ENCODE data around the gene CMC1.
A peak's percentile ranks its signal among the peaks of the same experiment; 100 is the strongest.
"Not testable (repeated sequence)": the region's sequence is repeated elsewhere in the genome, so short reads cannot be mapped to it uniquely, and the experiment has no call there.

CMC1 gene, protein sequence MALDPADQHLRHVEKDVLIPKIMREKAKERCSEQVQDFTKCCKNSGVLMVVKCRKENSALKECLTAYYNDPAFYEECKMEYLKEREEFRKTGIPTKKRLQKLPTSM

DNA sequence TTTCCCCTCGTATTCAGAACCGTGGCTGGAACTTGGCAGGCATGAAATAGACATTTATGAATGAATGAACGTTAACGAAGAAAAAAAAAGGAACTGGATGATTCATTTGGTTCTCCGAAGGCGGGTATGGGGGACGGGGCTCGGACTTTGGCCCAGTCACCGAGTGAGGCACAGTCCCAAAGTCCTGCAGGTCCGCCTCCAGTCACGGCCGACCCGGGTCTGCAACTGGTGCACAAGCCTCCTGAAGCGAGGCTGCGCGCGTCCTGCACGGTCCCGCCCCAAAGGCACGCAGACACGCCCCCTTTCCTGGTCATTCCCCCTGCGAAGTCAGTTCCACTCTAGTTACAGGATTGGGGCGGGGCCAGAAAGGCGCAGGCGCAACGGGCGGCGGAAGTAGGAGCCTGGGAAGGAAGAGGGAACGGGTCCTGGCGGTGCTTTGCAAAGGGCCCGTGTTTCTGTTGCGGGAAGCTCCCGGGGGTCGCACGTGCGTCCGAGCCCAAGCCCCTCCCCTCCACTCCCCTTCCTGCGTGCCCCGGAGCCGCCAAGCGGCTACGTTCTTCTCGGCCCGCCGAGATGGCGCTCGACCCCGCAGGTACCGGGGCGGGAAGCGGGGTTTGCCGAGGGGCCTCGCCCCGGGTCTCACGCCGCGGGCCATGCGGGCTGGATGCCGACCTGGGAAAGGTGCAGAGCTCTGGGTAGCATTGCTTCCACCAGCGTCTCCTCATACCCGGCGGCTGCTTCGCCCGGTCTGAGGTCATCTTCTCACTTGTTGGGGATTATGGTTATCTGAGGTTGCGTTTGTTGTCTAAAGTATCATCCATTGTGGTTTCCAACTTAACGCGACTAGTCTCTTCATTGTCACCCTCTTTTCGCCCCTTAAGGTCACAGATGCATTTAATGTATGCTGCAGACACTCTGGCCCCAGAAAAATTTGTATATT is at the start of gene CMC1:
CMC1 (plus strand) TSS at position 399 of the 940 bp plus-strand sequence; CDS start at position 574, 175 bp downstream.
- H3K27me3 Mint-ChIP-seq: no peaks in the 10 kb centered on the region
- peak; percentile 97 for DNase-seq
- H3K36me3 Mint-ChIP-seq (ENCODE audit: low read depth): peaks cover 30% of the 10 kb centered on the region
- peak within 1 kb of the TSS; percentile 91 for H3K4me3 Mint-ChIP-seq
- H3K9me3 Mint-ChIP-seq: peaks cover 2% of the 10 kb centered on the region
- peak within 1 kb of the TSS; percentile 98 for H3K27ac Mint-ChIP-seq
- peaks cover 57% of the 10 kb centered on the region for H3K4me1 Mint-ChIP-seq (ENCODE audit: low read depth)

DNA sequence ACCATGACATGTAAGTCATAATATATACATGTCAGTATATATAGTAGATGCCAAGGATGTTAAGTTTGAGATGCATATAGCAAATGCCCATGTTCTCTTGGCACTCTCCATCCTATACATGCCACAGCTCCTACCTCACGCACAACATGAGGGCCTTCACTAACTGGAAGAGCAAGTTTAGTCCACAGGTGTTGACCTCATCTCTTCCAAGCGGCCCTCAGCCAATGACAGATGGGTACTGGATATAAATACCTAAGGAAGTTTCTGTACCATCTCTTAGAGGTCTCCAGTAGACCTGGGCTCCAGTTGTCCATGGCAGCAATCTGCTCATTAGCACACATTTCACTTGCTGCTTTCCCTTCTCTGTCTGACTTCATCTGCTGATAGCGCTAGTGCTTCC is 43.3 kb upstream of the CMC1 start:
- H3K36me3 Mint-ChIP-seq (ENCODE audit: low read depth): no peaks in the 10 kb centered on the region
- no peak for DNase-seq
- H3K9me3 Mint-ChIP-seq: peaks cover 2% of the 10 kb centered on the region
- H3K4me1 Mint-ChIP-seq (ENCODE audit: low read depth): no peaks in the 10 kb centered on the region
- H3K27me3 Mint-ChIP-seq: no peaks in the 10 kb centered on the region
- no peak overlapping the region for H3K4me3 Mint-ChIP-seq
- H3K27ac Mint-ChIP-seq: no peak overlapping the region

DNA sequence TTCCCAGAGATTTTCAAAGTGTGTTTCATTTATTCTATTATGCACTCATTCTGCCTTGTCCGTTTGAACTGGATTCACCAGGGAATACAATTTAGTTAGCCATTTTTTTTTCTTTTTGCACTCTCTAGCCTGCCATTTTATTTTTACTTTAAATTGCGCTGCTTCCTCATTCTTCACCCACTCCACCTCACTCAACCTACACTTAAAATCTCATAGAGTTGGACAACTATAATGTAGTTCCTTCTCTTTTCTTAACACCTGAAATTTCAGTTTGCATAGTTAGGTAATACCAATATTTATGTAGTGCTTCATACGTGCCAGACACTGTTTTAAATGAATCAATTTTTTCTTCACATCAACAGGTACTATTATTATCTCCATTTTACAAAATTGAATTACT is 42.4 kb upstream of the CMC1 start:
- DNase-seq: no peak
- H3K9me3 Mint-ChIP-seq: peaks cover 2% of the 10 kb centered on the region
- no peaks in the 10 kb centered on the region for H3K36me3 Mint-ChIP-seq (ENCODE audit: low read depth)
- no peak overlapping the region for H3K4me3 Mint-ChIP-seq
- no peaks in the 10 kb centered on the region for H3K27me3 Mint-ChIP-seq
- no peaks in the 10 kb centered on the region for H3K4me1 Mint-ChIP-seq (ENCODE audit: low read depth)
- H3K27ac Mint-ChIP-seq: no peak overlapping the region

DNA sequence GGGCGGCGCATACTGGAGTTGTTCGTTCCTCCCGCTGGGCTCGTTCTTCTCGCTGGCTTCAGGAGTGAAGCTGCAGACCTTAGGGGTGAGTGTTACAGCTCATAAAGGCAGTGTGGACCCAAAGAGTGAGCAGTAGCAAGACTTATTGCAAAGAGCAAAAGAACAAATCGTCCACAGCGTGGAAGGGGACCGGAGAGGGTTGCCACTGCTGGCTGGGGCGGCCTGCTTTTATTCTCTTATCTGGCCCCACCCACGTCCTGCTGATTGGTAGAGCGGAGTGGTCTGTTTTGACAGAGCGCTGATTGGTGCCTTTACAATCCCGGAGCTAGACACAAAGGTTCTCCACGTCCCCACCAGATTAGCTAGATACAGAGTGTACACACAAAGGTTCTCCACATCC is 41.8 kb upstream of the CMC1 start:
- H3K36me3 Mint-ChIP-seq (ENCODE audit: low read depth); DNase-seq; H3K9me3 Mint-ChIP-seq; H3K4me3 Mint-ChIP-seq; H3K27me3 Mint-ChIP-seq; H3K4me1 Mint-ChIP-seq (ENCODE audit: low read depth); H3K27ac Mint-ChIP-seq: not testable (repeated sequence)

DNA sequence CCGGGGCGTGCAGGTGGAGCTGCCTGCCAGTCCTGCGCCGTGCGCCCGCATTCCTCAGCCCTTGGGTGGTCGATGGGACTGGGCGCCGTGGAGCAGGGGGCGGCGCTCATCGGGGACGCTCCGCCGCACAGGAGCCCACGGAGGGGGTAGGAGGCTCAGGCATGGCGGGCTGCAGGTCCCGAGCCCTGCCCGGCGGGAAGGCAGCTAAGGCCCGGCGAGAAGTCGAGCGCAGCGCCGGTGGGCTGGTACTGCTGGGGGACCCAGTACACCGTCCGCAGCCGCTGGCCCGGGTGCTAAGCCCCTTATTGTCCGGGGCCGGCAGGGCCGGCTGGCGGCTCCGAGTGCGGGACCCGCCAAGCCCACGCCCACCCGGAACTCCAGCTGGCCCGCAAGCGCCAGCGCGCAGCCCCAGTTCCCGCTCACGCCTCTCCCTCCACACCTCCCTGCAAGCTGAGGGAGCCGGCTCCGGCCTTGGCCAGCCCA is 41.0 kb upstream of the CMC1 start:
- not testable (repeated sequence) for H3K27me3 Mint-ChIP-seq; H3K27ac Mint-ChIP-seq; H3K36me3 Mint-ChIP-seq (ENCODE audit: low read depth); H3K9me3 Mint-ChIP-seq; H3K4me3 Mint-ChIP-seq; H3K4me1 Mint-ChIP-seq (ENCODE audit: low read depth)
- DNase-seq: peak; percentile 38

DNA sequence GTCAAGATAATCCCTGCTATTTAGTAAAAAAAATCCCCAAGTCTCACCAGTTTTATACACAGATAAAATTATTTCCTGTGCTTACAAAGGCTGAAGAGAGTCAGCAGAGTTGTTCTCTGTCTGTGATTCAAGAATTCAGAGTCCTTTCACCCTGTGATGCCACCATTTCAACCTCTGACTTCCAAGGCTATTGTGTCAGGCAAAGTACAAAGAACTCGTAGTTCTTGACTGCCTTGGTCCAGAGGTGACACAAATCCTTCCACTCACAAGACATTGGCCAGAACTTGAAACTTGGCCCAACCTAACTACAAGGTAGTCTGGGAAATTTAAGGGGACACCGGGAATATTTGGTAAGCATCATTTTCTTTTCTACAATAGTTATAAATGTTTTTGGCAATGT is 34.9 kb upstream of the CMC1 start:
- H3K36me3 Mint-ChIP-seq (ENCODE audit: low read depth): no peaks in the 10 kb centered on the region
- DNase-seq: no peak
- H3K27ac Mint-ChIP-seq: no peak overlapping the region
- peaks cover 22% of the 10 kb centered on the region for H3K4me1 Mint-ChIP-seq (ENCODE audit: low read depth)
- no peaks in the 10 kb centered on the region for H3K9me3 Mint-ChIP-seq
- no peak overlapping the region for H3K4me3 Mint-ChIP-seq
- H3K27me3 Mint-ChIP-seq: no peaks in the 10 kb centered on the region

DNA sequence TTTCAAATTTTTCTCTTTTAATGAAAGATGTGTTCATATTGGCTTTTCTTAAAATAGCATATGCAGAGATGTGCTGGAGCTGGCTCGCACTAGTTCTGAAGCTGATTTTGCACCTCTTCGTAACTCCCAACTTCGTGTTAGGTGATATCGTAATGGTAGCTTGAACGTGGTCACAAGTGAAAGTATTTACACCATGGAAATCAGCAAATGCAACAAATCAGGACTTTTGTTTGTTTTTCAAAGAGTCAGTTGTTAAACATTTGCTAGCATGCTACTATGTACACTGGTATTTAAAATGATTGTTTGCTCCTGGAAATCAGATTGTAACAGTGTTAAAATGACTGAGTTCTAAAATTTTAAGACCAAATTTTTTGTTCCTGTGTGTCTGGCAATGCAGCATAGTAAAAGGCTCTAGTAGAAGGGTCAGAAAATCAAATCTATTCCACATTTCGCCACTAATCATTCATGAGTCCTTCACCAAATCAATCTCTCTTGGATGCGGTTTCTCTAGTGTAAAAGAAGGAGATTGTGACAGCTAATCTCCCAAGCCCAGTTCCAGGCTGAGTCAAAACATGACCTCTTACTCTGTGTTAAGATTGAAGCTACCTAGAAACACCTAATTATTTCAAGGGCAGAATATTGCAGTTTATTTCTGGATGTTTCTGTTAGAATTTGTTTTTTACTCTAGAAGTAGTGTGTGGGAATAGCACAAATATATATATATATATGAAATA is 34.3 kb upstream of the CMC1 start:
- no peaks in the 10 kb centered on the region for H3K27me3 Mint-ChIP-seq
- no peaks in the 10 kb centered on the region for H3K9me3 Mint-ChIP-seq
- H3K36me3 Mint-ChIP-seq (ENCODE audit: low read depth): no peaks in the 10 kb centered on the region
- peaks cover 26% of the 10 kb centered on the region for H3K4me1 Mint-ChIP-seq (ENCODE audit: low read depth)
- no peak overlapping the region for H3K4me3 Mint-ChIP-seq
- no peak overlapping the region for H3K27ac Mint-ChIP-seq
- DNase-seq: no peak

DNA sequence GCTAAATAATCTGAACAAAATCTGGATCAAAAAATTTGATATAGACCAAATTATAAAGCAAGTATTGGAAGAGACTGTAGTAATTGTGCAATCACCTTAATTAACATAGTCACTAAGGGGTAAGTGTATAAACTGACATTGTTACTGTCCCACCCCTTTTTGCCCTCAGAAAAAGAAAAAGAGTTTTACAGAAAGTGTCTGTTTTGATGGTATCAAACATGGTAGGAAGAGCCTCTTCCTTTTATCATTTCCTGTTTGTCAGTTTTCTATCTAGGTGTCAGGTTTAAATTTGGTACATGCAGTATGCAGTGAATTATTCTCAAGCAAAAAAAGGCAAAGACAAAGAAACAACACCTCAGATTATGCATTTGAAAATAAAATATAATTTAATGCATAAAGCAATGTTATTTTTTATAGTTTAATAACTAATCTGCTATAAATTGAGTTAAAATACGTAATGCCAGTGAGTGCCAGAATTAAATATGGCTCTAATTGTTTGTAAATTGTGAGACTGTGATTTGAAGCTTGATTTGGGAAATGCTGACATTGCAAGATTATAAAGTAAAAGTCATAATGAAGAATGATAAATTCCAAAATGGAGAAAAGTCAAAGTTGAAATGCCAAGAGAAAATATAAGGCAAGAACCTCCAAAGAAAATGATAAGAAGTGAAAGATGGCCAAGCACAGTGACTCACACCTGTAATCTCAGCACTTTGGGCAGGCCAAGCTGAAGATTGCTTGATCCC is 30.3 kb upstream of the CMC1 start:
- peaks cover 28% of the 10 kb centered on the region for H3K4me1 Mint-ChIP-seq (ENCODE audit: low read depth)
- H3K36me3 Mint-ChIP-seq (ENCODE audit: low read depth): peaks cover 16% of the 10 kb centered on the region
- no peak for DNase-seq
- H3K9me3 Mint-ChIP-seq: peaks cover 36% of the 10 kb centered on the region
- no peak overlapping the region for H3K27ac Mint-ChIP-seq
- no peaks in the 10 kb centered on the region for H3K27me3 Mint-ChIP-seq
- no peak overlapping the region for H3K4me3 Mint-ChIP-seq

DNA sequence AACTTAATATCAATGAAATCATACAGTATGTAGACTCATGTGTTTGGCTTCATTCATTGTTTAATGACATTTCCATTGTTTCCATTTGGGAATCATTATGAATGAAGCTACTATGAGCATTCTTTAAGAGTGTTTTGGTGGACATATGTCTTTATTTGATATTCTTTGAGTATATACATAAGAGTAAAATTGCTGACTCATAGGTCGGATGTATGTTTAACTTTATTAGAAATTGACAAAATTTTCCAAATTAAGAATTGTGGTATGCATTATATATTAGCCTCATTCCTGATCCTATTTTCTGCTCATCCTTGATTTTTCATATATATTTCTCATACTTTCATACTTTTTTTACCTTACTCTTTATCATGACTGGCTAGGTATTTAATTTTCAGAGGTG is 28.7 kb upstream of the CMC1 start:
- Mint-ChIP-seq H3K4me3 (no peak overlapping the region), H3K9me3 (peaks cover 40% of the 10 kb centered on the region), H3K27ac (no peak overlapping the region), H3K27me3 (no peaks in the 10 kb centered on the region), H3K4me1 (ENCODE audit: low read depth) (peaks cover 28% of the 10 kb centered on the region), H3K36me3 (ENCODE audit: low read depth) (peaks cover 17% of the 10 kb centered on the region)
- DNase-seq: no peak

DNA sequence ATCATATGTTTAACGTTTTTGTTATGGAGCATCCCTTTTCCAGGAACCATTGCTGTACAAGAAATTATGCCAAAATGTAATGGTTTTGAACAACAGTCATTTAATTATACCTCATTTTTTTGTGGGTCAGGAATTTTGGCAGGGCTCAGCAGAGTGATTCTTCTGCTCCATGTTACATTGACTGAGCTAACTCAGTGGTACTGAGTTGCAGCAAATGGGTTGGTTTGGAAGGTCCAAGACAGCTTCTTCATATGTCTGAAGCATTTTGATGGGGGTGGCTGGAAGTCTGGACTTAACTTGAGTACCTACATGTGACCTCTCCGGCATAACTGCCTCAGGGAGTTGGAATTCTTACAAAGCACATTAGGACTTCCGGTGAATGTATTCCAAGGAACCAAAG is 26.0 kb upstream of the CMC1 start:
- Mint-ChIP-seq H3K36me3 (ENCODE audit: low read depth) (peaks cover 18% of the 10 kb centered on the region), H3K4me3 (no peak overlapping the region), H3K9me3 (peaks cover 49% of the 10 kb centered on the region), H3K27me3 (no peaks in the 10 kb centered on the region), H3K27ac (no peak overlapping the region), H3K4me1 (ENCODE audit: low read depth) (peaks cover 41% of the 10 kb centered on the region)
- DNase-seq: no peak

DNA sequence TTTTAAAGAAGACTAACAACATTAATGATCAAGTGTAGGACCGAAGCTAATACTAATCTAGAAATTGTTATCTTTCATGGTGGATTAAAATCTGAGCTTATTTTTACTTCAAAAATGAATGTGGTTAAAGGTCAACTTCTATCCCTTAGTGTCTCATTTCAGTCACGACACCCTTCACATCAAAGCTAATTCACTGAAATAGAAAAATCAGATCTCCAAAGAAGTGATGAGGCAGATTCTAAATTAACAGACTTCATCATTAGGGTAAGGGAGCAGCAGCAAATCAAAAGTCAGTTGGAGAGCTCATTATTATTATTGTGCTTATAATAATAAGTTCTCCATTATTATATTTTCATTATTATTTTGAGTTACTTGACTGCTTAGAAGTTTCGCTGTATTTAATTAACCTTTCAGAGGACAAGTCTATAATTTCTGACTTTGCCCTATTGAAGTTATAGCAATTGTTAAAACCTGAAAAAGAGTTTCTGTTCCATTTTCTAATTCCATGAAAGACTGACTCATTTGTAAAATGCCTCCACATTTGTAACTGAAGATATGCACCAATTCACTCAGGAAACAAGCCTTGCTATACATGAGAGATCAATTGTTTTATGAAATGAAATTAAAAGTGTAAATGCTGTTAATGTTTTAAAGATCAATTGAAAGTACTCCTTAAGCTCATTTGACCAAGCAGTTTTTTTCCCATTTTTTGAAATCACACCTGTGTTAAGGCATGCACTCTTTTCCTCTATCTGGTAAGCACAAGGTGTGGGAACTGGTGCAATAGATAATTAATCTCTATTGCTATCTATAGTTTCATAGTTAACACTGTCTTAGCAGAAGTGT is 23.1 kb upstream of the CMC1 start:
- Mint-ChIP-seq H3K36me3 (ENCODE audit: low read depth) (peaks cover 14% of the 10 kb centered on the region), H3K4me3 (no peak overlapping the region), H3K27ac (peak overlapping the region; percentile 54), H3K4me1 (ENCODE audit: low read depth) (peaks cover 27% of the 10 kb centered on the region), H3K27me3 (no peaks in the 10 kb centered on the region), H3K9me3 (peaks cover 45% of the 10 kb centered on the region)
- no peak for DNase-seq

DNA sequence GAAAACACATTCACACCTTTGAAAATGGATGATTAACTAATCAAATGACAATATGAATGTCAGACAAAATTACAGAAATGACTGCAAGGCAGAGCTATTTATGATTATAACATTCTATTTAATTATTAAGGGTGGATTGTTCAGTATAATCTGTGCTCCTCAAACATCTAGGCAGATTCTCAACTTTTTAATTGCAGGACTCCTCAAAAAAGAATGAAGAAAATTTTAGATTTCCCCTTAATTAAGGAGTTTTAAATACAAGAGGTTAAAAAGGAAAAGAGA is 22.6 kb upstream of the CMC1 start:
- DNase-seq: no peak
- peak overlapping the region; percentile 54 for H3K27ac Mint-ChIP-seq
- H3K36me3 Mint-ChIP-seq (ENCODE audit: low read depth): peaks cover 12% of the 10 kb centered on the region
- H3K4me1 Mint-ChIP-seq (ENCODE audit: low read depth): peaks cover 29% of the 10 kb centered on the region
- no peaks in the 10 kb centered on the region for H3K27me3 Mint-ChIP-seq
- H3K4me3 Mint-ChIP-seq: no peak overlapping the region
- peaks cover 39% of the 10 kb centered on the region for H3K9me3 Mint-ChIP-seq

DNA sequence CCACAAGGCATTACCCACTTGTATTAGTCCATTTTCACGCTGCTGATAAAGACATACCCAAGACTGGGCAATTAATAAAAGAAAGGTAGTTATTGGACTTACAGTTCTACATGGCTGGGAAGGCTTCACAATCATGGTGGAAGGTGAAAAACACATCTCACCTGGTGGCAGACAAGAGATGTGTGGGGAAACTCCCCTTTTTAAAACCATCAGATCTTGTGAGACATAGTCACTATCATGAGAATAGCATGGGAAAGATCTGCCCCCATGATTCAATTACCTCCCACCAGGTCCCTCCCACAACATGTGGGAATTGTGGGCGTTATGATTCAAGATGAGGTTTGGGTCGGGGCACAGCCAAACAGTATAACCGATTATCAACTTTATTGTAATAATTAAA is 17.0 kb upstream of the CMC1 start:
- H3K27me3 Mint-ChIP-seq: no peaks in the 10 kb centered on the region
- DNase-seq: no peak
- H3K27ac Mint-ChIP-seq: no peak overlapping the region
- H3K36me3 Mint-ChIP-seq (ENCODE audit: low read depth): no peaks in the 10 kb centered on the region
- peaks cover 14% of the 10 kb centered on the region for H3K9me3 Mint-ChIP-seq
- no peak overlapping the region for H3K4me3 Mint-ChIP-seq
- H3K4me1 Mint-ChIP-seq (ENCODE audit: low read depth): peaks cover 17% of the 10 kb centered on the region

DNA sequence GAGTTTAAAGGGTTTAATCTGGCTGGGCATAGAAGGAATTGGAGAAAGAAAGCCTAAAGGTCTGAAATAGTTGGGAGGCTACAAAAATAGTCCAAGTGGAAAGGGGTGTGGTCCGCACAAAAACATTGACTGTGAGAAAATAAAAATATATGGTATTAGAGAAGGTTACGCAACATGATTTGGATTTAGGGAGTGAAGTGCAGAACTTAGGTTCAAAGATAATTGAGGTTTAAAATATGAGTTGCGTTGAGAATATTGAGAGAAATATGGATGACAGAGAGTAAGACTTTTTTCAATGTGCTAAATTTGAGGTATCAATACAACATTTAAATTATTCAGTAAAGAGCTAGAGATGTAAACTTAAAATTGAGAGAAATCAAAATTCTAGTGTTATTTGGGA is 15.4 kb upstream of the CMC1 start:
- H3K9me3 Mint-ChIP-seq: peaks cover 4% of the 10 kb centered on the region
- H3K27me3 Mint-ChIP-seq: no peaks in the 10 kb centered on the region
- no peak overlapping the region for H3K27ac Mint-ChIP-seq
- no peak overlapping the region for H3K4me3 Mint-ChIP-seq
- H3K4me1 Mint-ChIP-seq (ENCODE audit: low read depth): peaks cover 12% of the 10 kb centered on the region
- no peak for DNase-seq
- no peaks in the 10 kb centered on the region for H3K36me3 Mint-ChIP-seq (ENCODE audit: low read depth)
